Naive thymus-derived CD4-positive, alpha-beta T cell (primary cell): ENCODE measurements around the gene CHST3. TPM values are rescaled to one million over a fixed set of nuclear protein-coding genes. Genes with fewer than 3 reads are reported as not detected.
A peak's percentile ranks its signal among the peaks of the same experiment; 100 is the strongest.

Experiments used
- ATAC-seq: fragments of 150-1000 bp; cut with Tn5 transposase; 2 replicates; pipeline ENCODE4 v1.10.0; 2021; ENCODE audit warnings: mild to moderate bottlenecking, moderate library complexity
- CTCF ChIA-PET: fragments of 350-600 bp; sonication (Branson Sonifier 250); formaldehyde crosslinking; loops from one replicate; lab custom pipeline; 2021; ENCODE audit warnings: antibody characterized with exemption; lab: Charles Lee
- POLR2A ChIA-PET: fragments of 350-600 bp; sonication (Branson Sonifier 250); formaldehyde crosslinking; loops from one replicate; lab custom pipeline; 2021; ENCODE audit warnings: antibody characterized with exemption, inconsistent platforms; lab: Charles Lee
- DNase-seq, 9 donors: peaks; one replicate each; pipeline versions ENCODE4 v3.0.0 to v3.0.0-alpha.2; 2020 to 2022; ENCODE audit warnings: mixed read lengths in 1 of 9
- H3K27ac ChIP-seq: one replicate; pipeline ENCODE4 v1.7.0; 2013; ENCODE audit warnings: mild to moderate bottlenecking, low read depth, low read length, moderate library complexity
- H3K27me3 ChIP-seq, 2 donors: one replicate each; pipeline ENCODE4 v1.7.0; 2013; ENCODE audit warnings: low read length in 2 of 2, mild to moderate bottlenecking in 2 of 2, moderate library complexity in 2 of 2; ENCODE audit not compliant: control insufficient read depth in 2 of 2, insufficient read depth in 2 of 2
- H3K36me3 ChIP-seq, 3 experiments: 1 replicate in 2 of 3; 2 replicates in 1 of 3; pipeline ENCODE4 v1.7.0; 2013; ENCODE audit warnings: low read length in 3 of 3, mild to moderate bottlenecking in 3 of 3, moderate library complexity in 1 of 3; ENCODE audit not compliant: insufficient read depth in 3 of 3, control insufficient read depth in 2 of 3
- H3K4me1 ChIP-seq, 2 donors: one replicate each; pipeline ENCODE4 v1.7.0; 2013; ENCODE audit warnings: low read length in 2 of 2, mild to moderate bottlenecking in 2 of 2, moderate library complexity in 1 of 2; ENCODE audit not compliant: control insufficient read depth in 2 of 2, insufficient read depth in 2 of 2
- H3K4me3 ChIP-seq: 2 replicates; pipeline ENCODE4 v1.7.0; 2013; ENCODE audit warnings: mild to moderate bottlenecking, low read length
- H3K9me3 ChIP-seq, 3 experiments: 1 replicate in 2 of 3; 2 replicates in 1 of 3; pipeline ENCODE4 v1.7.0; 2013; ENCODE audit warnings: low read length in 3 of 3; ENCODE audit not compliant: control insufficient read depth in 2 of 3
- H3K27ac Mint-ChIP-seq, 9 donors: one replicate each; pipeline ENCODE4 v1.8.0; 2020 to 2022; ENCODE audit warnings: mixed read lengths in 9 of 9, mild to moderate bottlenecking in 8 of 9, moderate library complexity in 5 of 9, inconsistent platforms in 2 of 9
- H3K27me3 Mint-ChIP-seq, 5 donors: one replicate each; pipeline ENCODE4 v1.8.0; 2021 to 2022; ENCODE audit warnings: mixed read lengths in 5 of 5, mild to moderate bottlenecking in 1 of 5
- H3K36me3 Mint-ChIP-seq, 5 donors: one replicate each; pipeline ENCODE4 v1.8.0; 2020 to 2022; ENCODE audit warnings: mixed read lengths in 5 of 5, mild to moderate bottlenecking in 3 of 5, inconsistent platforms in 1 of 5
- H3K4me1 Mint-ChIP-seq, 7 donors: one replicate each; pipeline ENCODE4 v1.8.0; 2020 to 2022; ENCODE audit warnings: mixed read lengths in 7 of 7, mild to moderate bottlenecking in 3 of 7, inconsistent platforms in 1 of 7
- H3K4me3 Mint-ChIP-seq, 10 donors: one replicate each; pipeline ENCODE4 v1.8.0; 2020 to 2022; ENCODE audit warnings: mild to moderate bottlenecking in 10 of 10, mixed read lengths in 10 of 10, moderate library complexity in 6 of 10, inconsistent platforms in 2 of 10
- H3K9me3 Mint-ChIP-seq, 11 donors: one replicate each; pipeline ENCODE4 v1.8.0; 2020 to 2022; ENCODE audit warnings: mixed read lengths in 11 of 11, mild to moderate bottlenecking in 4 of 11, inconsistent platforms in 1 of 11, moderate library complexity in 1 of 11
- intact Hi-C, 2 donors: fragments of 100-400 bp; cut with micrococcal nuclease; formaldehyde crosslinking; loops; one replicate each; pipeline ENCODE4 v1.15.1; 2023
- polyA plus RNA-seq, 2 donors: library from polyadenylated mRNA; unstranded; fragments of 300-500 nt; fragmentation: Illumina TruSeq; gene quantifications; one replicate each; pipeline ENCODE4 v1.2.3, GENCODE V29; 2021
- total RNA-seq, 6 experiments: library from RNA in 5 of 6; stranded (reverse) in 5 of 6; gene quantifications; 1 replicate in 5 of 6; 2 replicates in 1 of 6; pipeline ENCODE4 v1.2.3 and lab custom pipeline; 2021 to 2026

Gene CHST3
- total and polyA plus RNA-seq, 7 experiments from 2014 or later, result 0.05 TPM; not detected in 6

- no peaks in the 10 kb centered on the region for H3K9me3 ChIP-seq
- CTCF ChIA-PET, result interaction anchor here (0.6 kb wide), 1 partner anchor 24 kb away, joined by 9 read pairs; no protein-coding TSS in a partner anchor
- H3K4me1 ChIP-seq, result no peaks in the 10 kb centered on the region
- no peak overlapping the region for H3K4me3 Mint-ChIP-seq
- H3K4me3 ChIP-seq, result no peak overlapping the region
- peaks cover 0 to 10% (median 0%) of the 10 kb centered on the region in 7 donors for H3K4me1 Mint-ChIP-seq
- H3K27me3 Mint-ChIP-seq, result peaks cover 0 to 3% (median 0%) of the 10 kb centered on the region in 5 donors
- H3K9me3 Mint-ChIP-seq, result peaks cover 0 to 13% (median 2%) of the 10 kb centered on the region in 11 donors
- H3K36me3 Mint-ChIP-seq, result peaks cover 0 to 7% (median 0%) of the 10 kb centered on the region in 5 donors
- no peaks in the 10 kb centered on the region for H3K36me3 ChIP-seq
- H3K27ac Mint-ChIP-seq, result no peak overlapping the region
- ATAC-seq, result no peak
- DNase-seq, result no peak
- POLR2A ChIA-PET, result no interaction called here
- H3K27me3 ChIP-seq, result no peaks in the 10 kb centered on the region
- H3K27ac ChIP-seq, result no peak overlapping the region
- intact Hi-C loops, result no loop called here
Measured at GRCh38 chr10:71921324-71922027, 42.7 kb upstream of the CHST3 start.

GRCh38 chr10:71923138-71923692 lies 41.0 kb upstream of the CHST3 start:
- Mint-ChIP-seq H3K4me3 (no peak overlapping the region), H3K4me1 (peaks cover 0 to 14% (median 0%) of the 10 kb centered on the region in 7 donors), H3K36me3 (no peaks in the 10 kb centered on the region), H3K9me3 (no peaks in the 10 kb centered on the region), H3K27ac (peak overlapping the region in 2 of 9 donors; percentile 38 to 59), H3K27me3 (peaks cover 0 to 7% (median 0%) of the 10 kb centered on the region in 5 donors)
- Histone ChIP-seq H3K4me1 (no peaks in the 10 kb centered on the region), H3K27me3 (no peaks in the 10 kb centered on the region), H3K27ac (no peak overlapping the region), H3K36me3 (no peaks in the 10 kb centered on the region), H3K4me3 (no peak overlapping the region), H3K9me3 (no peaks in the 10 kb centered on the region)
- DNase-seq (no peak), ATAC-seq (no peak)
- intact Hi-C loops, result no loop called here
- CTCF ChIA-PET, result interaction anchor here (0.6 kb wide), 1 partner anchor 126 kb away, joined by 3 read pairs; no protein-coding TSS in a partner anchor
- POLR2A ChIA-PET, result interaction anchor here (0.6 kb wide), 1 partner anchor 52 kb away, joined by 3 read pairs; no protein-coding TSS in a partner anchor

GRCh38 chr10:71924771-71925170 lies 39.4 kb upstream of the CHST3 start:
- H3K9me3 ChIP-seq, result no peaks in the 10 kb centered on the region
- H3K27ac ChIP-seq, result no peak overlapping the region
- no peak overlapping the region for H3K4me3 ChIP-seq
- Mint-ChIP-seq H3K36me3 (no peaks in the 10 kb centered on the region), H3K27ac (no peak overlapping the region), H3K4me1 (peaks cover 0 to 14% (median 0%) of the 10 kb centered on the region in 7 donors), H3K27me3 (peaks cover 0 to 13% (median 0%) of the 10 kb centered on the region in 5 donors), H3K9me3 (no peaks in the 10 kb centered on the region), H3K4me3 (no peak overlapping the region)
- intact Hi-C loops, result no loop called here
- H3K4me1 ChIP-seq, result no peaks in the 10 kb centered on the region
- DNase-seq (no peak), ATAC-seq (no peak)
- ChIA-PET CTCF (no interaction called here), POLR2A (interaction anchor here (0.6 kb wide), 1 partner anchor 1494 kb away, joined by 3 read pairs; no protein-coding TSS in a partner anchor)
- H3K27me3 ChIP-seq, result no peaks in the 10 kb centered on the region
- no peaks in the 10 kb centered on the region for H3K36me3 ChIP-seq

GRCh38 chr10:71927159-71927558 lies 37.0 kb upstream of the CHST3 start:
- no peak overlapping the region for H3K4me3 Mint-ChIP-seq
- no peak for ATAC-seq

GRCh38 chr10:71927776-71928592 lies 36.2 kb upstream of the CHST3 start:
- peaks cover 0 to 6% (median 0%) of the 10 kb centered on the region in 3 experiments for H3K9me3 ChIP-seq
- H3K36me3 ChIP-seq, result no peaks in the 10 kb centered on the region
- Mint-ChIP-seq H3K4me1 (peaks cover under 1 to 24% (median 11%) of the 10 kb centered on the region in 7 donors), H3K27ac (peak overlapping the region in 2 of 9 donors; percentile 4 to 21), H3K4me3 (no peak overlapping the region), H3K36me3 (peaks cover 0 to 6% (median 5%) of the 10 kb centered on the region in 5 donors), H3K27me3 (peaks cover 0 to 18% (median 3%) of the 10 kb centered on the region in 5 donors), H3K9me3 (peaks cover 0 to 8% (median 5%) of the 10 kb centered on the region in 11 donors)
- ChIA-PET POLR2A (no interaction called here), CTCF (interaction anchor here (0.6 kb wide), 2 partner anchors 50 to 64 kb away, joined by 3 to 4 read pairs; no protein-coding TSS in a partner anchor)
- no peak overlapping the region for H3K4me3 ChIP-seq
- peaks cover 0 to 21% of the 10 kb centered on the region in 2 donors for H3K4me1 ChIP-seq
- ATAC-seq, result no peak
- intact Hi-C loops, result no loop called here
- no peaks in the 10 kb centered on the region for H3K27me3 ChIP-seq
- no peak overlapping the region for H3K27ac ChIP-seq
- DNase-seq, result no peak

More at GRCh38 chr10:71927159-71927558, 37.0 kb upstream of the CHST3 start:
- CTCF ChIA-PET, result interaction anchor here (0.6 kb wide), 1 partner anchor 50 kb away, joined by 3 read pairs; no protein-coding TSS in a partner anchor
- no peak overlapping the region for H3K27ac Mint-ChIP-seq
- H3K9me3 ChIP-seq, result peaks cover 0 to 2% (median 0%) of the 10 kb centered on the region in 3 experiments
- peaks cover 0 to 15% (median 1%) of the 10 kb centered on the region in 5 donors for H3K27me3 Mint-ChIP-seq
- no peak overlapping the region for H3K27ac ChIP-seq
- H3K4me1 Mint-ChIP-seq, result peaks cover 0 to 17% (median 5%) of the 10 kb centered on the region in 7 donors
- intact Hi-C loops, result no loop called here
- no peaks in the 10 kb centered on the region for H3K36me3 ChIP-seq
- peaks cover 0 to 14% of the 10 kb centered on the region in 2 donors for H3K4me1 ChIP-seq
- POLR2A ChIA-PET, result no interaction called here
- peaks cover 0 to 3% (median 2%) of the 10 kb centered on the region in 11 donors for H3K9me3 Mint-ChIP-seq
- peaks cover 0 to 3% (median 3%) of the 10 kb centered on the region in 5 donors for H3K36me3 Mint-ChIP-seq
- DNase-seq, result no peak
- H3K4me3 ChIP-seq, result no peak overlapping the region
- no peaks in the 10 kb centered on the region for H3K27me3 ChIP-seq

- Mint-ChIP-seq H3K9me3 (peaks cover 0 to 20% (median 12%) of the 10 kb centered on the region in 11 donors), H3K4me1 (peaks cover 14 to 55% (median 42%) of the 10 kb centered on the region in 7 donors), H3K27me3 (peaks cover 0 to 15% (median 0%) of the 10 kb centered on the region in 5 donors), H3K27ac (peak overlapping the region in 1 of 9 donors; percentile 62), H3K4me3 (peak overlapping the region in 2 of 10 donors; percentile 9 to 48), H3K36me3 (peaks cover 0 to 23% (median 10%) of the 10 kb centered on the region in 5 donors)
- POLR2A ChIA-PET, result interaction anchor here (0.8 kb wide), 1 partner anchor 12 kb away, joined by 3 read pairs; no protein-coding TSS in a partner anchor
- Histone ChIP-seq H3K36me3 (no peaks in the 10 kb centered on the region), H3K27me3 (no peaks in the 10 kb centered on the region), H3K9me3 (peaks cover 0 to 6% (median 0%) of the 10 kb centered on the region in 3 experiments), H3K27ac (no peak overlapping the region), H3K4me1 (peaks cover 0 to 38% of the 10 kb centered on the region in 2 donors), H3K4me3 (no peak overlapping the region)
- DNase-seq (no peak), ATAC-seq (no peak)
- CTCF ChIA-PET, result interaction anchor here (1.0 kb wide), 1 partner anchor 82 kb away, joined by 4 read pairs; no protein-coding TSS in a partner anchor
- intact Hi-C loops, result no loop called here
Measured at GRCh38 chr10:71931295-71931694, 32.9 kb upstream of the CHST3 start.
